GM21447 (cell line): ENCODE measurements around the gene GIGYF2.
"Not testable (repeated sequence)": the region's sequence is repeated elsewhere in the genome, so short reads cannot be mapped to it uniquely, and the experiment has no call there.

Source experiments
- ATAC-seq: cut with Tn5 transposase; IDR thresholded peaks from one replicate; pipeline ENCODE4 v1.9.1; 2021; ENCODE audit not compliant: unreplicated experiment

Gene GIGYF2, protein sequence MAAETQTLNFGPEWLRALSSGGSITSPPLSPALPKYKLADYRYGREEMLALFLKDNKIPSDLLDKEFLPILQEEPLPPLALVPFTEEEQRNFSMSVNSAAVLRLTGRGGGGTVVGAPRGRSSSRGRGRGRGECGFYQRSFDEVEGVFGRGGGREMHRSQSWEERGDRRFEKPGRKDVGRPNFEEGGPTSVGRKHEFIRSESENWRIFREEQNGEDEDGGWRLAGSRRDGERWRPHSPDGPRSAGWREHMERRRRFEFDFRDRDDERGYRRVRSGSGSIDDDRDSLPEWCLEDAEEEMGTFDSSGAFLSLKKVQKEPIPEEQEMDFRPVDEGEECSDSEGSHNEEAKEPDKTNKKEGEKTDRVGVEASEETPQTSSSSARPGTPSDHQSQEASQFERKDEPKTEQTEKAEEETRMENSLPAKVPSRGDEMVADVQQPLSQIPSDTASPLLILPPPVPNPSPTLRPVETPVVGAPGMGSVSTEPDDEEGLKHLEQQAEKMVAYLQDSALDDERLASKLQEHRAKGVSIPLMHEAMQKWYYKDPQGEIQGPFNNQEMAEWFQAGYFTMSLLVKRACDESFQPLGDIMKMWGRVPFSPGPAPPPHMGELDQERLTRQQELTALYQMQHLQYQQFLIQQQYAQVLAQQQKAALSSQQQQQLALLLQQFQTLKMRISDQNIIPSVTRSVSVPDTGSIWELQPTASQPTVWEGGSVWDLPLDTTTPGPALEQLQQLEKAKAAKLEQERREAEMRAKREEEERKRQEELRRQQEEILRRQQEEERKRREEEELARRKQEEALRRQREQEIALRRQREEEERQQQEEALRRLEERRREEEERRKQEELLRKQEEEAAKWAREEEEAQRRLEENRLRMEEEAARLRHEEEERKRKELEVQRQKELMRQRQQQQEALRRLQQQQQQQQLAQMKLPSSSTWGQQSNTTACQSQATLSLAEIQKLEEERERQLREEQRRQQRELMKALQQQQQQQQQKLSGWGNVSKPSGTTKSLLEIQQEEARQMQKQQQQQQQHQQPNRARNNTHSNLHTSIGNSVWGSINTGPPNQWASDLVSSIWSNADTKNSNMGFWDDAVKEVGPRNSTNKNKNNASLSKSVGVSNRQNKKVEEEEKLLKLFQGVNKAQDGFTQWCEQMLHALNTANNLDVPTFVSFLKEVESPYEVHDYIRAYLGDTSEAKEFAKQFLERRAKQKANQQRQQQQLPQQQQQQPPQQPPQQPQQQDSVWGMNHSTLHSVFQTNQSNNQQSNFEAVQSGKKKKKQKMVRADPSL (N-terminal part only)

DNA sequence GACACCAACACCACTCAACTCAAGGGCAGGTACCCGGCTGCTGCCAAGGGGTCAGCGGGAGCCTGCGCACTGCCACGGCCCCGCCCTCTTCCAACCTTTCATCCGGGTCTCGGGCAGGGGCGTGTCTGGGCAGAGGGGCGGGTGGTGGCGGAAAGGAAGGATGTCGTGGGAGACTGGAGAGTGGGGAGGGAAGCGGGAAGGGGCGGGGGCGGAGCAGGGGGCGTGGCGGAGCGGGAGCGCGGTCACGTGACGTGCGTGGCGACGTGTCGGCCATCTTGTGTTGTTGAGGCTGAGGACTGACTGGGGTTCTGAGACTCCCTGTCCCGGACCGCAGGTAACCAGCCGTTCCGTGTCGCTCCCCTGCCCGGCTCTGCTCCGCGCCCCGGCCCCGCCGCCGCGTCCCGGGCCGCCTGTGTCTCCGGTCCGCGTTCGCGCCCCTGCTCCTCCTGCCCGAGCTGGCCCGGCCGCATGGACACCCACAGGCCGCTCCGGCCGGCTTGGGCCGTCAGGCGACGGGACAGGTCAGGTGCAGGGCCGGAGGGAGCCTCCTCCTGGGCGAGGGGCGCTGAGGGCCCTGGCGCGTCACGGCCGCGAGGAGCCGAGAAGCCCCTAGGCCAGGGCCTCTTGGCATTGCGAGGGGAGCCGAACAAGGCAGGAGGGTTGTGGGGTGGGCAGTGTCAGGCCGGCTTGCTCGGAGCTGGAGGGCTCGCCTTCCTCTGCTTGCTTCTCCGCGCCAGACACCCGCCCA, at the start of gene GIGYF2:
Gene GIGYF2 (plus strand): TSS at position 273 of the 748 bp plus-strand sequence. CDS start 37,867 bp downstream, outside the sequence.
- ATAC-seq, result peak; percentile 77

DNA sequence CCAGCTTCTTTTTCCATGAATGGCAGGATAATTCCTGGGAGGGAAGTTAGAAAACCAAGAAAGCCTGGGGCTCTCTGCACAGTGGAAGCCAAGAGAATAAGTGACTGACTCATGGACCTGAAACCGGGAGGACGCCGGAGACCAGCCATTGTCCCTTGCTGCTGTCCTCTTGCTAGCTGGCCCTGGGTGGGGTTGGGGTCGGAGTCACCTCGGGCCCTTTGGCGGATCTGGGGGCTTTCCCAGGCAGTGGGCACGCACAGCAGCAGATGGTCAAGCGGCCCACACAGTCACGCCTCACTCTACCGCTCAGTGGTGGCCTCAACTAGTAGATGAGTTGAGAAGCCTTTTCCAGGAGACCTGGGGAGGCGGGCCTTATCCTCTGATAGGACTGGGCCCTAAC, 48.1 kb upstream of the GIGYF2 start:
- no peak for ATAC-seq

DNA sequence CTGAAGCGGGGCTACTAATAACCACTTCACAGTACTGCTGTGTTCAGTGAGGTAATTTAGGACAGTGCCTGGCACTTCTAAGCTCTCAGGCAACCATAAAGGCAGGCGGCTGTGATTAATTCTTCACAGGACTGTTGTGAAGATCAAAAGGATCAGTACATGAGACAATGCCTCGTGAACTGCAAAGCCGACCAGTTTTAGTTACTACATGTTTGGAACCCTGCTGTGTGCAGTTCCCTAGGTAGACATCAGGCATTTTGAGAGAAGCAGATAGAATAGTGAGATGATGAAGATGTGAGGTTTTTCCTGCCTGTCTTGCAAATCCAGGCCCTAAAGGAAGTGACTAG, 44.7 kb upstream of the GIGYF2 start:
- no peak for ATAC-seq

DNA sequence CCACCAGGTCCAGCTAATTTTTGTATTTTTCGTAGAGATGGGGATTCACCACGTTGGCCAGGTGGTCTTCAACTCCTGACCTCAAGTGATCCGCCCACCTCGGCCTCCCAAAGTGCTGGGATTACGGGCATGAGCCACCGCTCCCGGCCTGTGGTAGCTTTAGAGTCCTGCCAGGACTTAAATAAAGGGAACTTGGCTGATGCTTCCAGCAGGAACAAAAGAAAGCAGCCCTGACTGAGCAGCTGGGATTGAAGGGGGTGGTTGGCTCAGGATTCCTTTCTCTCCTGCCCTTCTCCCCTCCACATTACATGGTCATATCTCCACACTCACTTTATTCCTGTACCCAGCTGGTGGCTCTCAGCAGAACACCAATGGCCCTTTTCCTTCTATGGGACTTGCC, 43.7 kb upstream of the GIGYF2 start:
- ATAC-seq, result no peak

DNA sequence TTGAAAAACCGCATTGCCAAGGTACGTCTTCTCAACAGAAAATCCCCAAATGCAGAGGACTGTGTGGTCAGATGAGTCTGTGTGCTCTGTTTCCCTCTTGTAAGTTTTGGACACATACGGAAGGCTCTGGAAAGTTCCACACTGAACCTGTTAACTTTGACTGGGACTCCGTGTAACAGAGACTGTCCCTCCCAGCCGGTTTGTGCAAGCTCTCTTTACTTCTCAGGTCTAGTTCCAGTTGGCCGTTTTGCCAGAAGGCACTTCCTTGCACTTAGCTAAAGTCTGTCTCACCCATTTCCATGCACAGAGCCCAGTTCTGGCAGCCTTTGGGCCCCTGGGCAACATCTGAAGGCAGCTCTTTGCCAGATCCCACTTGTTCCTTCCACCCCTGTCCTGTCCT, 41.7 kb upstream of the GIGYF2 start:
- no peak for ATAC-seq

DNA sequence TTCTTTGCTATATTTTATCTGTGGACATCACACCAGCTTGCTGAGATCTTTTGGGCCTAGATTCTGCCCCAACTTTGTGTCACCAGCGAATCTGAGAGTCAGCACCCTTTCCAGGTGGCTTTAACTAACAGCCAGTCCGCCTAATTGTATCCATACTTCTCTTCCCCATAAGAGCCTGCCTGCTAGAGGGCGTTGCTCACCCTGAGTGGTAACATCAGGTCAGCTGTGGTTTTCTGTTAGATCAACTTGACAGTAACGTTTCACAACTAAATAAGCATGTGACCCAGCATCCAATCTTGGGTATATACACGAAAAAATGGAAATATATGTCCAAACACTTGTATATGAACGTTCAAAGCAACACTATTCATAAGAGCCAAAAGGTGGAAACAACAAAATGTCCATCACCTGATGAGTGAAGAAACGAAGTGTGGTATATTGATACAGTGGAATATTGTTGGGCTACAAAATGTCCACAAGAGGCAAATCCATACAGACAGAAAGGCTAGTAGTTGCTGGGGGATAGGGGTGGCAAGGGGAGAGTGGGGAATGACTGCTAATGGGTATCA, 38.8 kb upstream of the GIGYF2 start:
- ATAC-seq, result no peak

DNA sequence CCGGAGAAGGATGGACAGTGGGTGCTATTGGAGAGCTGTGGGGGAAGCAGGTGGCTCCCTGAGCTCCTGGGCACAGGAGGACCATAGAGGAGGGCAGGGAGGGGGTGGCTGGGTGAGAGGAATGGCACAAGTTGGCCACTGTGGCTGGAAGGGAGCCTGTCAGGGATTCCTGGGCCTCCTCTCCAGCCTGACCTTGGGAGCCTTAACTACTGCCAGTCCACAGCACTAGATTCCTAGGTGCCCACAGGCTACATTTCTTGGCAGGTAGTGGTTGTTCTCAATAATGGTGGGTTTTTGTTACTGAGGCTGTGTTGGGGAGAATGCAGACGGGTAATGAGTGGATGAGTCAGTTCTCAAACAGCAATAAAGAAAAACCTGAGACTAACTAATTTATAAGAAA, 37.8 kb upstream of the GIGYF2 start:
- ATAC-seq, result no peak

DNA sequence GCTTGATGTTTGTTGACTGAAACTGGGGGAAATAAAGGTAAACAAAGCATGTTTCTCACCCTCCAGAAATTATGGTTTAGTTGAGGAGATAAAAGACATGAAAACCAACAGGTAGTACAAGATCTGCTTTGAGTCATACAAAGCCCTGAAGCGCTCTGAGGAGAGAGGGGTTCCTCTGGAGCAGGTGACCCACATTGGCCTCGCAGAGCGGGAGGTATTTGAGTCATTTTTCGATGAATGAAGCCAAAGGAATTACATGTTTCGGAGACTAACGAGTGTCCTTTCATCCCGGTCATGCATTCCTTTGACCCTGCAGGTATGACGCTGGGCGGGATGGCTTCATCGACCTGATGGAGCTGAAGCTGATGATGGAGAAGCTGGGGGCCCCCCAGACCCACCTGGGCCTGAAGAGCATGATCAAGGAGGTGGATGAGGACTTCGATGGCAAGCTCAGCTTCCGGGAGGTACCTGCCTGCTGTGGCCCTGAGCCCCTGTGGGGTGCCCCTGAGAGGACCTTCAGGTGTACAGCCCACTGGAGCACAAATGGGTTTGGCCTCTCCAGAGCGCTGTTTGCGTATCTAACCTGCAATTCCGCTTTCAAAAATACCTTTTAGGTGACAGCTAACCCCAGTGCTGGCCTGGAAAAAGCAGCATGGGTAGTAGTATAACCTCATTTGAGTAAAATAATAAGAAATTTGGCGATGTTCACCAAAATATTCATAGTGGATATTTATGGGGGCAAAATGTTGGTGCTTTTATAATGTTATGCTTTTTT, 34.5 kb upstream of the GIGYF2 start:
- ATAC-seq, result no peak

DNA sequence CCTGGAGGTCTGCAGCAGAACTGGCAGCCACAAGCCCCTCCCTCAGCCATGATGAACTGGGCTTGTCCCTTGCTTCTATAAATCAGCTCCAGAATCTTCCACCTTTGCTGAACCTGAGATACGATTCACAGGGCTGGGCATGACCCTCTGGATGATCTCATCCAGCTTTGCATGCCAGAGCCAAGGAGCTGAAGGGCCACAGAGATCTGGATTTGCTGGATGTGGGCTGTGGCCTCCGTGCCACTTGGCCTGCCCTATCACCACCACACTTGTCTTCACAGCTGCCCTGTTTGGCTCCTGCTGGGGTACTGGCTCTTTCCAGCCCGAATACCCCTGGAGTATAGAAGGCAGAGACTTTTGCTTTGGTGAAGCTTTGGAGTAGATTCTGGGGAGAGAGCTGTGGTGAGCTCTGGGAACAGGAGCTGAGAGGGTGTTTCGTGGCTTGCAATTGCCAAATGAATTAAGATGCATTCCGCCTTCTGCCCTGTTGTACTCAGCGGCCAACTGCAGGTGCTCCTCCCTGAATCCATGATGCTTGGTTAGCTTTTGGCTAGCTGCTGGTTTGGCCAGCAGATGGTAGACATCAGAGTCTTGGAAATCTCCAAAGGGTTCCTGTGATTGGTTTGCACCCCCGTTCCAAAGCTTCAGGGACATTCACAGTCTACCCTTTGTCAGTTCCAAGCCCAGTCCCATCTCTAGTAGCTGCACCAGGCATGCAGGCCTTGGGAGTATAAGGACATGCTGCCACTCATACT, 30.9 kb upstream of the GIGYF2 start:
- ATAC-seq, result no peak

DNA sequence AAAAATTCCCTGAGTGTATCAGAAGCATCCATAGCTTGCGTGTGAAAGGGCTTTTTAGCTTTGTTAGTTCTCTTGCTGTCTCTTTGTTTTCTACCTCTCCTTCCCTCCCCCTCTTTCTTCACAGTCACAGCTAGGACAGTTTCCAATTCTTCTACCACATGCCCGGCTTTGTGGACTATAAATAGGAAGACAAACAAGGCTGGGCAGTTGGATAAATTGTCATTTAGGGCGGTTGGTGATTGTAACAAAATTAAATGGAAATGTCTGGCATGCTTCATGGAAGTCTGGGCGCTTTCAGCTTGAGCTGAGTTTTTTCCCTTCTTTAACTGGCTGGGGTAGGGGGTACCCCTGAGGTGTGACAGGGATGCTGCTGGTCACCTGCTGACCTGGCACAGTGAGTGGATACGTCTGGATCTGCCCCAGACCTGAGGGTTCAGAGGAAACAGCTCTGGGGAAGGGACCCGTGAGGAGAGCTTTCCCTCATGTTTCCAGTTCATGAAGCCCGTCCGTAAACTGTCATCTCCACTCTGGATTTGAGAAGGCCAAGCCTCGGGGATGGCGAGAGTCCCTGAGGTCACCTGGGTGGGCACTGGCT, 29.0 kb upstream of the GIGYF2 start:
- no peak for ATAC-seq

DNA sequence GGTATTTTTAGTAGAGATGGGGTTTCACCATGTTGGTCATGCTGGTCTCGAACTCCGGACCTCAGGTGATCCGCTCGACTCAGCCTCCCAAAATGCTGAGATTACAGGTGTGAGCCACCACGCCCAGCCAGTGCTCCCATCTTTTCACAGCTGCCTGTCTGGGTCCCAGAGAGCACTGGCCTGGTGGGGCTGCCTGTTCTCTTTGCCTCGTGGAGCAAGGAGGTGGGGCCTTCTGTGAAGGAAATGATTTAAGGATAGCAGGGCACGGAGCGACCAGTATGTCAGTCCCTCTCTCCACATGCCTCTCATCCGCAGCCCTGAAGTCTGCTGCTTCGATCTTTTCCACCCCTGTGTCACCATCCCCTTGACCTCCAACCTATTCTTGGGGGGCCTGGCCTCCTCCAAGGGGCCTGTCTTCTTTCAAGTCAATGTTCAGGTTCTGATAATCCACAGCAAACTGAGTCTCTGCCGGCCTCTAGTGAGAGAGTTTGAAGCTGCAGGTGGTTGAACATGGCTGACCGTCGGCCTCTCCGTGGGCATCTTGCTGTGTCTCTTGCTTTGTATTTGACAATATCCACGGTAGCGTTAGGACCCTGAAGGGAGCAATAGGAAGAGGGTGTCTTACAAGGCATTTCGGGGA, 28.2 kb upstream of the GIGYF2 start:
- ATAC-seq, result no peak

DNA sequence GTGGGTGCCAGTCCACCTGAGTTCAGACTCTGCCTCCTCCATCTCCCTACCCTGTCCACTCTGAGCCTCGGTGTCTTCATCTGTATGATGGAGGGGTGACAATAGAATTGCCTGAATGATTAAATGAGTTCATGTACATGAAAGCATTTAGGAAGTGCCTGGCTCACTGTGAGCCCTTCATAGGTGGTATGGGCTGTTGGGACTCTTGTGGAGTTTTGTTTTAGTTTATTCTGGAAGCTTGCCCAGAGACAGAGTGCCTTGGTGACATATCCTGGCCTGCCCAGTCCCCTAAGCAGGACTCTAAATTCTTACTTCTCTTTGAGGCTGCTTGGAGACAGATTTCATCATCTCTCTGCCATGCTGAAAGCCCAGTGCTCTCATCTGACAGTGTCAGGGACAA, 24.5 kb upstream of the GIGYF2 start:
- no peak for ATAC-seq

DNA sequence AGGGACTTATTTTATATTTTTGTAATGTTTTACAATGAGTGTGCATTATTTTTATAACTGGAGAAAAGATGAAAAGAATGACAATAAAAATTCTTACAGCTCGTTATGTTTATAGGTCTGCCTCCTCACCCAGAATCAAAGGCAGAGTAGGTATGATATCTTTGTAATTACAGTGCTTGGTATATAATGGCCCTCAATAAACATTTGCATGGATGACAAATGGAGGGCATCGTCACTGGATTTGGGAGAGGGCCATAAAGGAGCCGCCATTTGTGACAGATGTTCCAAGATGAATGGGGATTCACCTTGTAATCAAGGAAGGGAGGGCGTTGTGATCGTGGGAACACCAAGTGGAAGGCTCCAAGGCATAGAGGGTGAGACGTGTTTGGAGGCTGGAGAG, 22.6 kb upstream of the GIGYF2 start:
- ATAC-seq, result no peak

DNA sequence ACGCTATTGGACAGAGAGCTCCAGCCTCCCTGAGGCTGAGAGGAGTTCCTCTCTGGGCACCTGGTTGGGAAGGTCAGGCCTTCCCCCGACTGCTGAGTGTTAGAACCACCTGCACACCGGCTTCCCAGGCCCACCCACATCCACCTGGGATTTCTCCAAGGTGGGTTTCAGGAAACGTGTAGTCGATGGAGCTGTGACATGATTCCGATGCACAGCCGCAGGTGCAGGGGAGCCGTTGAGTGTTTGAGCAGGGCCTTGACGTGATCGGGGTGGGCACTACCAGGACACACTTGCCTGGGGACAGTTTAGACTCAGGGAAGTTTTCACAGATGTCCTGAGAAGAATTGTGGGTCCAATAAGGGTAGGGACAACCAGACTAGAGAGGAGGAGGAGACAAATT, 21.8 kb upstream of the GIGYF2 start:
- ATAC-seq, result no peak

DNA sequence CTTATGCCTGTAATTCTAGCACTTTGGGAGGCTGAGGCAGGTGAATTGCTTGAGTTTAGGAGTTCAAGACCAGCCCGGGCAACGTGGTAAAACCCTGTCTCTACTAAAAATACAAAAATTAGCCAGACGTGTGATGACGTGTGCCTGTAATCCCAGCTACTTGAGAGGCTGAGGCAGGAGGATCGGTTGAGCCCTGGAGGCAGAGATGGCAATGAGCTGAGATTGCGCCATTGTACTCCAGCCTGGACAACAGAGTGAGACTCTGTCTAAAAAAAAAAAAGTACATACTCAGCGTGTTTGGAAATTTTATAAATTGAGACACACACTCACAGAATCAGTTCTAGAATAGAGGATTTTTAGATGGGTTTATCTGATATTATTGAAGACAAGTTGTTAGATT, 17.1 kb upstream of the GIGYF2 start:
- no peak for ATAC-seq

DNA sequence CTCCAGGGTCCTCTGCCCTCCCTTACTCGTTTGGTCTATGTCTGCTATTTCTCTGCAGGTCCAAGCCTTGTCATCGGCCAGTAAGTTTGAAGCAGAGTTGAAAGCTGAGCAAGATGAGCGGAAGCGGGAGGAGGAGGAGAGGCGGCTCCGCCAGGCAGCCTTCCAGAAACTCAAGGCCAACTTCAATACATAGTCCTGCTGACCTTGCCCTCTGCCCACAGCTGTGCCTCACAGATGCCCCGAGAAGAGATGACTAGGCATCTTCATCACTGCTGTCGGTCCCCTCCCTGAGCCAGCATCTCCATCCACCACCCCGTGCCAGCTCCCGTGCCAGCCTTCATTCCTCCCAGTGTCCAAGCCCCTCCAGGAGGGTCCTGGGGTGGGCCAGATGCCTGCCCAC, 15.6 kb upstream of the GIGYF2 start:
- no peak for ATAC-seq

DNA sequence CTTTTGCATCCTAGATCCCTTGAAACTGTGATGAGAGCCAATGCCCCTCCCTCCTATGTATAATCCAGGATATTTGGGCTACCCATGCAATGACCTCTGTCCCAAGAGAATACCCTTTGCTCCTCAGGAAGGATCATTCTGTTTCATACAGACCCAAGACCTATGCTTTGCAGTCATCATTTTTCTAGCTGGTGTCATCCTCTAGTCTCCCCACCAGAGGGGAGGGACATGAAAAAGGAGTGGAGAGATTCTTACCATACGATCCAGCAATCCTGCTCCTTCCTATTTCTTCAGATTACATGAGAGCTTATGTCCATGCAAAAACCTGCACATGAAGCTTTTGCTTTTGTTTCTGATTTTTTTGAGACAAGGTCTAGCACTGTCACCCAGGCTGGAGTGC, 13.8 kb upstream of the GIGYF2 start:
- ATAC-seq, result no peak

DNA sequence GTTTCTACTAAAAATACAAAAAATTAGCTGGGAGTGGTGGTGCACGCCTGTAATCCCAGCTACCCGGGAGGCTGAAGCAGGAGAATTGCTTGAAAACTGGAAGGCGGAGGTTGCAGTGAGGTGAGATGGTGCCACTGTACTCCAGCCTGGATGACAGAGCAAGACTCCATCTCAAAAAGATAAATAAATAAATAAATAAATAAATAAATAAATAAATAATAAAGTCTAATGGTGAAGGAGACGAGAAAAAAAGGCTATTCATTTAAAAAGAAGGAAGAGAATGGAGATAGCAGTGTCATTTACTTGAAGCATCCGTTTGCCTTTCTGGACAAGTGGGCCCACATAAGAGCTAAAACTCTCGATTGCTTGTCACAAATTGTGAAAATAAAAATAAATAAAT, 11.7 kb upstream of the GIGYF2 start:
- not testable (repeated sequence) for ATAC-seq
